ENCODE measurements around the gene ACTA1. TPM values are rescaled to one million over a fixed set of nuclear protein-coding genes. Genes with fewer than 3 reads are reported as not detected.
A peak's percentile ranks its signal among the peaks of the same experiment; 100 is the strongest.

The ACTA1 gene
- total and polyA plus RNA-seq, 9 of the 15 experiments (the other 6 are each of a cell fraction or from before 2014, with no cell fraction given): 0.07 to 0.36 TPM; not detected in 7

DNA sequence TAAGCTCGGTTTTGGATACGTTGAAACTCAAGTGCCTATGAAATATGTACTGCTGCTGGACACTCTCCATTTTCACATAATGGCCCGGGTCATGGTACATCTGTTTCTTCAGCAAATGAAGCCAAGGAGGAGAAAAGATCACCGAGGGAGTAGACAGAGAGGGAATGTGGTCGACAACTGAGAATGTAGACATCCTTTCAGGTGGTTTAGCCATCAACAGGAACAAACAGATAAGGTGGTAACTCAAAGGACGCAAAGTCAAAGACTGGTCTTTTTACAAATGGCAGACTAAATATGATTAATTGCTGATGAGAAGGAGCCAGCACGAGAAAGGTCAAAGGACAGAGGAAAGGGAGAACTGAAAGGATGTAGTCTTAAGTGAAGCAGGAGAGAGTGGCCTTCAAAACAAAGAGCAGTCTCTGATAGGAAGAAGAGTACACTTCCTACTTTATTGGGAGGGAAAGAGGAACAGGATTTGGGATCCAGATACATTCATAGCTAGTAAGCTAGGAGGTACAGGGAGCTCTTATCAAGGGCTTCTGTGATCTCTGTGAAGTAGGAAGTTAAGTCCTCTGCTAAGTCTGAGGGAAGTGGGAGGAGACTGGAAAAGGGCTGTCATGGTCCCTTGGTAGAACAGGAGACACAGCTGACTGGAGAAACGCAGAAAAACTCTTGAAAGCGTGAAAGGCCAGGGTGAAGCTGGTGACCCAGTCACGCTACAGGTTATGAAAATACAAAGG lies 45.9 kb upstream of the ACTA1 start:
- no peak overlapping the region for H3K27ac ChIP-seq (ENCODE audit: extremely low read depth, low read depth, low read length)
- in situ Hi-C loops (cut with MboI): loop anchor here (5.0 to 10.0 kb wide), 2 partner anchors 218 to 795 kb away; no protein-coding TSS in a partner anchor
- H3K4me1 ChIP-seq (replicated peaks in 1 of 2; ENCODE audit: control insufficient read depth in 2 of 2, insufficient read depth in 2 of 2, low read length in 2 of 2): peaks cover 0 to 8% of the 10 kb centered on the region in 2 experiments; a peak in 1 of 5 replicates
- no peaks in the 10 kb centered on the region for H3K27me3 ChIP-seq (ENCODE audit: control insufficient read depth in 2 of 2, insufficient read depth in 2 of 2, low read length in 2 of 2)
- H3K4me3 ChIP-seq: no peak overlapping the region
- peaks cover 87% of the 10 kb centered on the region for H3K36me3 ChIP-seq (ENCODE audit: control insufficient read depth, insufficient read depth, low read length)
- no peak overlapping the region for H3K9ac ChIP-seq (ENCODE audit: insufficient read depth in 1 of 2, low read depth in 2 of 2, low read length in 2 of 2)
- DNase-seq (ENCODE audit: extremely low read depth in 1 of 4, low spot score in 3 of 4) (peak in 2 of 4 experiments; percentile 18 to 38), ATAC-seq (peak; percentile 67), FAIRE-seq (no peak)
- no peaks in the 10 kb centered on the region for H3K79me2 ChIP-seq (ENCODE audit: control insufficient read depth, insufficient read depth, low read length)
- H3K9me1 ChIP-seq (ENCODE audit: control insufficient read depth, insufficient read depth, low read length): no peaks in the 10 kb centered on the region
- CTCF ChIA-PET (ENCODE audit: low intra/inter-chr PET ratio): interaction anchor here (4.1 kb wide), 1 partner anchor 221 kb away, joined by 50 read pairs; no protein-coding TSS in a partner anchor
- 69% methylated on average over 10 of the region's 10 CpGs for WGBS (ENCODE audit: insufficient coverage, low coverage, missing lambda C conversion rate)
- H4K20me1 ChIP-seq (replicated peaks; ENCODE audit: control insufficient read depth, insufficient read depth, low read length): no peaks in the 10 kb centered on the region; the same call in 1 of the 2 replicates
- intact Hi-C loops (cut with micrococcal nuclease): loop anchor here (5.0 kb wide), 1 partner anchor 58 kb away; no protein-coding TSS in a partner anchor
- BruUV-seq (replicated peaks): no TSS peak
- POLR2A ChIA-PET: interaction anchor here (1.4 to 1.5 kb wide), 2 partner anchors 12 to 221 kb away, joined by 3 to 4 read pairs; no protein-coding TSS in a partner anchor
- H3K4me2 ChIP-seq (ENCODE audit: insufficient read depth, low read length): no peak overlapping the region
- H3K9me3 ChIP-seq (replicated peaks; ENCODE audit: control insufficient read depth, insufficient read depth, low read depth, low read length): no peaks in the 10 kb centered on the region
- no peak overlapping the region for H2AFZ ChIP-seq (ENCODE audit: low read depth, low read length)
- TF ChIP-seq SPI1 (IDR thresholded peaks at IDR 0.05; ENCODE audit: borderline replicate concordance, low read depth, low read length) (peak; percentile 72; the same call in 1 of the 2 replicates), HNRNPK (IDR thresholded peaks at IDR 0.05; ENCODE audit: low read depth, low read length, poor library complexity, severe bottlenecking) (no peak), MEIS2 (IDR thresholded peaks at IDR 0.05; ENCODE audit: partially characterized antibody) (peak; percentile 61), NR2C2 (CRISPR knock-in tag; IDR thresholded peaks at IDR 0.05) (no peak), NR2C2 (tag; IDR thresholded peaks at IDR 0.05) (peak; percentile 63; the same call in 1 of the 2 replicates), HDAC2 (IDR thresholded peaks at IDR 0.05) (0 out of 2 replicates have a peak, but pooled peaks have one; percentile 19), ZNF766 (CRISPR knock-in tag; conservative IDR thresholded peaks at IDR 0.05) (0 out of 2 replicates have a peak, but pooled peaks have one; percentile 50), EHMT2 (IDR thresholded peaks at IDR 0.05) (peak; percentile 30; the same call in 1 of the 2 replicates), NR2C1 (IDR thresholded peaks at IDR 0.05) (peak; percentile 53; the same call in 1 of the 2 replicates), NR2C1 (tag; IDR thresholded peaks at IDR 0.05) (peak; percentile 72), SP2 (IDR thresholded peaks at IDR 0.05; ENCODE audit: extremely low read depth, low read depth, low read length, poor library complexity, severe bottlenecking) (no peak), TCF3 (CRISPR knock-in tag; IDR thresholded peaks at IDR 0.05) (0 out of 2 replicates have a peak, but pooled peaks have one; percentile 10)
- TF ChIP-seq, protein P1, sequence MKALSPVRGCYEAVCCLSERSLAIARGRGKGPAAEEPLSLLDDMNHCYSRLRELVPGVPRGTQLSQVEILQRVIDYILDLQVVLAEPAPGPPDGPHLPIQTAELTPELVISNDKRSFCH (CRISPR knock-in tag; IDR thresholded peaks at IDR 0.05): no peak
- TF ChIP-seq, protein P1 (tag; IDR thresholded peaks at IDR 0.05): peak; percentile 38; the same call in 1 of the 2 replicates
- TF ChIP-seq, protein P2, sequence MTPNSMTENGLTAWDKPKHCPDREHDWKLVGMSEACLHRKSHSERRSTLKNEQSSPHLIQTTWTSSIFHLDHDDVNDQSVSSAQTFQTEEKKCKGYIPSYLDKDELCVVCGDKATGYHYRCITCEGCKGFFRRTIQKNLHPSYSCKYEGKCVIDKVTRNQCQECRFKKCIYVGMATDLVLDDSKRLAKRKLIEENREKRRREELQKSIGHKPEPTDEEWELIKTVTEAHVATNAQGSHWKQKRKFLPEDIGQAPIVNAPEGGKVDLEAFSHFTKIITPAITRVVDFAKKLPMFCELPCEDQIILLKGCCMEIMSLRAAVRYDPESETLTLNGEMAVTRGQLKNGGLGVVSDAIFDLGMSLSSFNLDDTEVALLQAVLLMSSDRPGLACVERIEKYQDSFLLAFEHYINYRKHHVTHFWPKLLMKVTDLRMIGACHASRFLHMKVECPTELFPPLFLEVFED (CRISPR knock-in tag; conservative IDR thresholded peaks at IDR 0.05): no peak
- TF ChIP-seq, protein P3, sequence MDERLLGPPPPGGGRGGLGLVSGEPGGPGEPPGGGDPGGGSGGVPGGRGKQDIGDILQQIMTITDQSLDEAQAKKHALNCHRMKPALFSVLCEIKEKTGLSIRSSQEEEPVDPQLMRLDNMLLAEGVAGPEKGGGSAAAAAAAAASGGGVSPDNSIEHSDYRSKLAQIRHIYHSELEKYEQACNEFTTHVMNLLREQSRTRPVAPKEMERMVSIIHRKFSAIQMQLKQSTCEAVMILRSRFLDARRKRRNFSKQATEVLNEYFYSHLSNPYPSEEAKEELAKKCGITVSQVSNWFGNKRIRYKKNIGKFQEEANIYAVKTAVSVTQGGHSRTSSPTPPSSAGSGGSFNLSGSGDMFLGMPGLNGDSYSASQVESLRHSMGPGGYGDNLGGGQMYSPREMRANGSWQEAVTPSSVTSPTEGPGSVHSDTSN (CRISPR knock-in tag; IDR thresholded peaks at IDR 0.05; ENCODE audit: low read depth): no peak
- TF ChIP-seq, protein P3 (tag; conservative IDR thresholded peaks at IDR 0.05; ENCODE audit: low read depth): peak; percentile 72

All from K562 (cell line).